NCI-H748 (cell line): Measurements from ENCODE around the gene CNGA2.

Experiments used
- DNase-seq: peaks from one replicate; lab custom pipeline; 2025; ENCODE audit not compliant: unreplicated experiment; lab: John Stamatoyannopoulos, UW

CNGA2 gene

GRCh38 chrX:151711787-151712186 is 22.8 kb upstream of the CNGA2 start:
- DNase-seq, result no peak

GRCh38 chrX:151712253-151712652 is 22.3 kb upstream of the CNGA2 start:
- DNase-seq, result no peak

GRCh38 chrX:151713849-151714248 is 20.7 kb upstream of the CNGA2 start:
- DNase-seq, result peak; percentile 6

- DNase-seq, result no peak
Measured at GRCh38 chrX:151714362-151714761, 20.2 kb upstream of the CNGA2 start.

GRCh38 chrX:151715752-151716151 is 18.8 kb upstream of the CNGA2 start, which contains the start of gene FATE1:
FATE1 (plus strand) TSS chrX:151716035; CDS start chrX:151716120, 85 bp downstream.
- no peak for DNase-seq

- DNase-seq, result peak; percentile 37
Measured at GRCh38 chrX:151722241-151722846, 12.2 kb upstream of the CNGA2 start.

- DNase-seq, result no peak
Measured at GRCh38 chrX:151723156-151723760, 11.3 kb upstream of the CNGA2 start.

- DNase-seq, result no peak
Measured at GRCh38 chrX:151724563-151725337, 9.8 kb upstream of the CNGA2 start.

- DNase-seq, result no peak
Measured at GRCh38 chrX:151725338-151725614, 9.3 kb upstream of the CNGA2 start.

- no peak for DNase-seq
Measured at GRCh38 chrX:151726751-151727150, 7.8 kb upstream of the CNGA2 start.

- DNase-seq, result no peak
Measured at GRCh38 chrX:151727346-151727745, 7.2 kb upstream of the CNGA2 start.

- no peak for DNase-seq
Measured at GRCh38 chrX:151729056-151729725, 5.4 kb upstream of the CNGA2 start.

GRCh38 chrX:151735219-151735618 is 673 bp downstream of the CNGA2 start:
- DNase-seq, result no peak

GRCh38 chrX:151736685-151737084 is 2.1 kb downstream of the CNGA2 start:
- no peak for DNase-seq

- no peak for DNase-seq
Measured at GRCh38 chrX:151737494-151737893, 2.9 kb downstream of the CNGA2 start.

GRCh38 chrX:151738751-151739150 is 4.2 kb downstream of the CNGA2 start:
- DNase-seq, result no peak

- DNase-seq, result no peak
Measured at GRCh38 chrX:151741606-151742005, 7.1 kb downstream of the CNGA2 start.

GRCh38 chrX:151742311-151742710 is 7.8 kb downstream of the CNGA2 start:
- no peak for DNase-seq

GRCh38 chrX:151743651-151744470 is 9.3 kb downstream of the CNGA2 start:
- no peak for DNase-seq

GRCh38 chrX:151745651-151746050 is 11.1 kb downstream of the CNGA2 start:
- no peak for DNase-seq

GRCh38 chrX:151746502-151746901 is 12.0 kb downstream of the CNGA2 start:
- no peak for DNase-seq
